Astrocyte of the cerebellum (primary cell): ENCODE results near the gene CDH15.

Experiments used
- DNase-seq: peaks from one replicate; pipeline ENCODE4 v3.0.0-alpha.2; 2011; ENCODE audit warnings: low read depth
- H3K4me3 ChIP-seq: 2 replicates; pipeline ENCODE4 v1.5.1; 2011; ENCODE audit warnings: mild to moderate bottlenecking, low read depth, low read length, moderate library complexity
- in situ Hi-C: cut with HindIII; loops from 2 replicates; pipeline ENCODE4 v1.10.0; 2017; ENCODE audit warnings: low sequenced_read_pairs
- TF ChIP-seq, protein P1 (sequence below): IDR thresholded peaks from 2 replicates; pipeline ENCODE4 v1.5.1; 2012; ENCODE audit warnings: low read length, low read depth, moderate library complexity, mild to moderate bottlenecking; ENCODE audit errors: missing control alignments

CDH15 gene

DNA sequence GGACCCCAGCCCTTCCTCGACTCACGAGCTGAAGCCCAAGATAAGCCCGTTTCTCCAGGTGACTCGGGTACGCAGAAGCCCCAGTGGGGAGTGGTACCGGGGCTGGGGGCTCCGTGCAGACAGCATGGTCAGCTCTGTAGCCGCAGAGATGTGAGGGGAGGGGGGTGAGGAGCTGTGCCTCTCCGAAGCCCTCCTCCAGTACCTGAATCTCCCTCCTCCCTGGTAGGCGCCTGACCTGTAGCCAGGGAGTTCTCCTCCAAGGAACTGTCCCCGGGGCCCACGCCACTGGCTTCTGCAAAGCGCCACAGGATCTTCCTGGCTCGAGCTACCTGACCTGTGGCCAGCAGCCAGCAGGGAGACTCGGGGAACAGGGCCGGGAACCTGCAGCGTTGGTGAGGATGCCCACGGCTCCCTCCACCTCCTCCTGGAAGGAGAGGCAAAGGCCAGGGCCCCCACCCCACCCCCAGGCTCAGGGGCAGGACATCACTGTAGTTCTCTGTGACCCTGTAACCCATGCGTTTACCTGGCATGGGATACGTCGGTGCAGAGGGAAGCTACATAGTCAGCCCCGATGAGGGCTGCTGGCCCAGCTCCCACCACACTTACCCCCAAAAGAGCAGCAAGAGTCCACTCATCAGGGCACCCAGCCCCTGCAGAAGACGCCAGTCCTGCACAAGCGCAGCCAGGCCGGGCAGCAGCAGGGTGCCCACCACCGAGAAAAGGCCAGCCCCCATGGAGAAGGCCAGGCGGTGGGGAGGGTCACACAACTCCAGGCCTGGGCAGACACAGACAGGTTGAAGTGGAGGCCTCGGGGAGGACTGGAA, 27.1 kb downstream of the CDH15 start:
- in situ Hi-C loops, result no loop called here
- TF ChIP-seq, protein P1, sequence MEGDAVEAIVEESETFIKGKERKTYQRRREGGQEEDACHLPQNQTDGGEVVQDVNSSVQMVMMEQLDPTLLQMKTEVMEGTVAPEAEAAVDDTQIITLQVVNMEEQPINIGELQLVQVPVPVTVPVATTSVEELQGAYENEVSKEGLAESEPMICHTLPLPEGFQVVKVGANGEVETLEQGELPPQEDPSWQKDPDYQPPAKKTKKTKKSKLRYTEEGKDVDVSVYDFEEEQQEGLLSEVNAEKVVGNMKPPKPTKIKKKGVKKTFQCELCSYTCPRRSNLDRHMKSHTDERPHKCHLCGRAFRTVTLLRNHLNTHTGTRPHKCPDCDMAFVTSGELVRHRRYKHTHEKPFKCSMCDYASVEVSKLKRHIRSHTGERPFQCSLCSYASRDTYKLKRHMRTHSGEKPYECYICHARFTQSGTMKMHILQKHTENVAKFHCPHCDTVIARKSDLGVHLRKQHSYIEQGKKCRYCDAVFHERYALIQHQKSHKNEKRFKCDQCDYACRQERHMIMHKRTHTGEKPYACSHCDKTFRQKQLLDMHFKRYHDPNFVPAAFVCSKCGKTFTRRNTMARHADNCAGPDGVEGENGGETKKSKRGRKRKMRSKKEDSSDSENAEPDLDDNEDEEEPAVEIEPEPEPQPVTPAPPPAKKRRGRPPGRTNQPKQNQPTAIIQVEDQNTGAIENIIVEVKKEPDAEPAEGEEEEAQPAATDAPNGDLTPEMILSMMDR, result no peak
- no peak overlapping the region for H3K4me3 ChIP-seq

DNA sequence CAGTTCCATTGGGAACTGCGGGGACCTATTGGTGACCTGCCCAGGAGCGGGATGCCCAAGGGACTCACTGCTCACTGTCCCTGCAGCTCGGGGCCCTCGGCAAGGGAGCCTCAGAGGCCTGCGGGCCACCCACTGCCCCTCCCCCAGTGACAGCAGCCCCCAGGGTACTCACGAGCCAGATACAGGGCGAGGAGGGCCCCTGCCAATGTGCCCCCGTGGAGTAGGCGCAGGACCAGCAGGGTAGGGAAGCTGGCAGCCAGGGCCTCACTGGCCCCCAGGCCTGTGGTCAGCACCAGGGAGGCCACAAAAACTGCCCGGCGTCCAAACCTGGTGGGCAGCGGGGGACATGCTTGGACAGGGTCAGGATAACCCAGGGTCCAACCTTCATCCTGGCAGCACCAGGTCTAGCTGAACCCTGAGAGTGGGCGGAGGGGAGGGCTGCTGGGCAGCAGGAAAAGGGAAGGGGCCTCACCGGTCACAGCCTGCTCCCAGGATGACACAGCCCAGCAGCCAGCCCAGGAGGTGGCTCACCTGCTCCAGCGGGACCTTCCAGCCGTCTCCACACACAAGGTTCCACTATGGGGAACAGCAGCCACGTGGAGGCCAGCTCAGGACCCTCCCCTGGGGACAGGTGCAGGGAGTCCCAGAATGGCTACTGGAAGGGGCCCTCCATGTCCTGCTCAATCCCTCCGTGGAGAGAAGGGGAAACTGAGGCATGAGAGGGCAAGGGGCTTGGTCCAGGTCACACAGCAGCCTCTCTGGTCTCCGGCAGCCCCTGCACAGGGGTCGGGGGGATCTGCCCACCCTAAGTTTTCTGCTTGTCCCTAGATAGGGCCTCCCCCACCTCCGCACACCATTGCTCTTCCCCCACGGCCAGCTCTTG, 27.9 kb downstream of the CDH15 start:
- in situ Hi-C loops, result loop anchor here (5.0 to 25.0 kb wide), 3 partner anchors 82 to 445 kb away; no protein-coding TSS in a partner anchor
- no peak overlapping the region for H3K4me3 ChIP-seq
- TF ChIP-seq, protein P1, result no peak
- DNase-seq, result no peak

More for the DNA sequence above, 27.1 kb downstream of the CDH15 start:
- no peak for DNase-seq

DNA sequence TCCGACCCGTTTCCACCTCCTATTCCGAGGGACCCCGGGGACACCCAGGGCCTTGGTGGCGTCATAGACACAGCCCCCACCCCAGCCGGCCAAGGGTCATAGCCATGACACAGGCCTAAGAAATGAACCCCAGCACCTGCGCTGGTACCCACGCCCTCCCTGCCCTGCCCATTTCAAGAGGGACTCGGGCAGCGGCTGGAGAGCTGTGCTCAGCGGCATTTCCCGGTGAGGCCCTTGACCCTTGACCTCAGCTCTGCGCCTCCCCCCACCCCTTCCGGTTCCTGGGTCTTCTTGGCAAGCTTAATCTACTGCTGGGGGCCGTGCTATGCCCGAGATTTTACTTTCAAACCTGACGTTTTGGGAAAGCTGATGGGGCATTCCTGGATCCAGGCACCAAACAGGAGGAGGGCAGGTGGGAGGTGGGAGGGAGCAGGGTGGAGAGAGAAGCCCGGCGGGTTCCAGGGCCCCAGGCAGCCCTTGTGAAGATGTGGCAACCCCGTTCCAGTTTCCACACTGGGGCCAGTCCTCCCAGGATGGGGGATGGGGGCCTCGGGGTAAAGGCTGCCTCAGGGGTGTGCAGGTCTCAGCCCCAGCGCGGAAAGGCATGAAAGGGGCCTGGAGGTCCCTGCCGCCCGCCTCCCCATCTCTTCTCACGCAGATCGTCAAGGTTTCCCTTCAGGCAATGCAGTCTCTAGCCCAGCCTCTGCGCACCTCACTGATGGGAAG, 28.7 kb downstream of the CDH15 start, which contains the start of gene SLC22A31:
Gene SLC22A31, minus strand, starts transcription at position 414 of the 726 bp plus-strand sequence. Its CDS starts 36 bp downstream, at position 378.
- DNase-seq, result no peak
- H3K4me3 ChIP-seq, result no peak within 1 kb of the TSS
- in situ Hi-C loops, result loop anchor here (5.0 to 25.0 kb wide), 3 partner anchors 83 to 445 kb away; no protein-coding TSS in a partner anchor
- TF ChIP-seq, protein P1, result no peak

- no peak for DNase-seq
- TF ChIP-seq, protein P1, result no peak
- in situ Hi-C loops, result loop anchor here (5.0 to 25.0 kb wide), 3 partner anchors 84 to 446 kb away; no protein-coding TSS in a partner anchor
- H3K4me3 ChIP-seq, result no peak overlapping the region
Observed at GRCh38 chr16:89200850-89201411, 29.4 kb downstream of the CDH15 start.

DNA sequence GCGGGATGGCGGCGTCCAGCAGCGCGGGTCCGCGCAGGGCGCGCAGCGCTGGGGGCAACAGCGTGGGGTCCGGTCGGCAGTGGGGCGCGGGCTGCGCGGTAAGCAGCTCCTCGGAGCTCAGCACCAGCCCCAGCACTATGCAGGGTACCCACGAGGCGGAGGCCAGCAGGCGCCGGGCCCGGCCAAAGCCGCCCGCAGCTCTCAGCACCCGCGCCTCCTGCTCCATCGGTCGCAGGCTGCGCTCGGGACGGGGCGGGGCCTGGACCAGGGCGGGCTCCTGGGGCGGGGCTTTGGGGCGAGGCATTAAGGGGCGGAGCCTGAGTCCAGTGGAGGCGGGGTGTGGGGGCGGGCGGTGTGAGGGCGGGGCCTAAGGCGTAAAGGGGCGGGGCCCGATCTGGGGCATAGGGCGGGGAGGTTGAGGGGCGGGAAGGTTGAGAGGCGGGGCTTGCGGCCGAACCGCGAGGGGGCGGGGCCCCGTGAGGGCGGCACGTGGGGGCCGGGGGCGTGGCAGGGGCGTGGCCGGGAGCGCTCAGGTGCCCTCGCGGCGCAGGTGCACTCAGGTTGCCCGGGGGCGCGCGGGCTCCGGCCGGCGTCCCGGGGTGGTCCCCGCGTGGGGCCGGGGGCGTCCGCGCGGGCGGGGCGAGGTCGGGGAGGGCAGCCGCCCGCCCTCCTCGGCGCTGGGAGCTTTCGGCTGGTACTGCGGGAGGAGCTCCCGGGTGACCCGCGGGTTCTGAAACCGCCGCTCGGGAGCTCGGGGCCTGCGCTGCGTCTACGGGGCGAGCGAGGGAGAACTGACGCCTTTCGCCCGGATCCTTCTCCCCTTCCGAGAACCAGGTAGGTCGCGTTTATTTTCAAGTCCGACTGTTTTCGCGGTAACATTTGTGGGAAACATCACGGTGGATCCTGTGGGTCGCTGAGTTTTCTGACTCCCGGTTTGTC, 30.2 kb downstream of the CDH15 start:
- TF ChIP-seq, protein P1, result no peak
- in situ Hi-C loops, result loop anchor here (5.0 to 25.0 kb wide), 3 partner anchors 84 to 447 kb away; no protein-coding TSS in a partner anchor
- no peak overlapping the region for H3K4me3 ChIP-seq
- DNase-seq, result no peak
